Liver (tissue), 3 donors: Measurements from ENCODE around the gene STX5.

Source experiments
- FOXA1 ChIP-seq: IDR thresholded peaks from 2 replicates; pipeline ENCODE4 v1.6.1; 2016; ENCODE audit warnings: antibody characterized with exemption
- GABPA ChIP-seq, 2 donors: IDR thresholded peaks in 1 of 2; conservative IDR thresholded peaks in 1 of 2; 2 replicates each; pipeline ENCODE4 v1.6.1; 2016; ENCODE audit warnings: antibody characterized with exemption in 2 of 2, mild to moderate bottlenecking in 1 of 2, moderate library complexity in 1 of 2
- JUND ChIP-seq, 2 donors: IDR thresholded peaks; 2 replicates each; pipeline ENCODE4 v1.6.1; 2016; ENCODE audit warnings: antibody characterized with exemption in 2 of 2
- MAX ChIP-seq: IDR thresholded peaks from 2 replicates; pipeline ENCODE4 v1.6.1; 2016; ENCODE audit warnings: antibody characterized with exemption
- RAD21 ChIP-seq, 2 donors: IDR thresholded peaks; 2 replicates each; pipeline ENCODE4 v1.6.1; 2016; ENCODE audit warnings: antibody characterized with exemption in 2 of 2, mild to moderate bottlenecking in 2 of 2
- SP1 ChIP-seq: IDR thresholded peaks from 2 replicates; pipeline ENCODE4 v1.6.1; 2018; ENCODE audit warnings: antibody characterized with exemption, mild to moderate bottlenecking
- TAF1 ChIP-seq: conservative IDR thresholded peaks from 2 replicates; pipeline ENCODE4 v1.6.1; 2016; ENCODE audit warnings: antibody characterized with exemption, mild to moderate bottlenecking
- TF ChIP-seq, protein P1 (sequence below): fragments of 150-350 bp; IDR thresholded peaks from 2 replicates; pipeline ENCODE4 v1.5.1; 2017; ENCODE audit warnings: improper control_type of control experiment, low read depth, low read length; ENCODE audit not compliant: missing input control
- donor health status: healthy.
- donor health status: healthy.

DNA sequence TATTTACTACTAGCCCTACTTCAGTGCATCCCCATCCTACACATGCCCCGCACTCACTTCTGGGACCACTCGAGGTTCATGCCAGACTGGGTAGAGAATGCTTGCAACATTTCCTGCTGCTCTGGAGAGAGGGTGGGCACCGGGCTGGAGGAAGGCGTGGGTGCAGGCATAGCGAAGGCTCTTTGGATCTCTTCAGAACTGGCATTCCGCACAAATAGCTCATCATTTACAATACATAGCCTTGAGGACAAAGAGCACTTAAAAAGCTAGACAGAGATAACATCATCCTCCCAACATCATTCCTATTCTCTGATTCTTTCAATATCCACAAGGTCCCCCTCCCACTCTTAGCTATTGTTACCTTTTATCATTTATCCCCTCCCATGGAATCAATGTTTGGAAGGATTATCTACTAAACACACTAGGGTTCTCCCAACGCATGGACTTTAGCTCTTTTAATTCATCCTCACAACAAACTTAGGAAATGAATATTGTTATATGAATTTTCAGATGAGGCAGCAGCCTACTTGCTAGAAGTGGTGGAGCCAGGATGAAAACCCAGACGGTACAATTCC, 37.6 kb downstream of the STX5 start:
- TF ChIP-seq SP1: no peak
- TF ChIP-seq, protein P1, sequence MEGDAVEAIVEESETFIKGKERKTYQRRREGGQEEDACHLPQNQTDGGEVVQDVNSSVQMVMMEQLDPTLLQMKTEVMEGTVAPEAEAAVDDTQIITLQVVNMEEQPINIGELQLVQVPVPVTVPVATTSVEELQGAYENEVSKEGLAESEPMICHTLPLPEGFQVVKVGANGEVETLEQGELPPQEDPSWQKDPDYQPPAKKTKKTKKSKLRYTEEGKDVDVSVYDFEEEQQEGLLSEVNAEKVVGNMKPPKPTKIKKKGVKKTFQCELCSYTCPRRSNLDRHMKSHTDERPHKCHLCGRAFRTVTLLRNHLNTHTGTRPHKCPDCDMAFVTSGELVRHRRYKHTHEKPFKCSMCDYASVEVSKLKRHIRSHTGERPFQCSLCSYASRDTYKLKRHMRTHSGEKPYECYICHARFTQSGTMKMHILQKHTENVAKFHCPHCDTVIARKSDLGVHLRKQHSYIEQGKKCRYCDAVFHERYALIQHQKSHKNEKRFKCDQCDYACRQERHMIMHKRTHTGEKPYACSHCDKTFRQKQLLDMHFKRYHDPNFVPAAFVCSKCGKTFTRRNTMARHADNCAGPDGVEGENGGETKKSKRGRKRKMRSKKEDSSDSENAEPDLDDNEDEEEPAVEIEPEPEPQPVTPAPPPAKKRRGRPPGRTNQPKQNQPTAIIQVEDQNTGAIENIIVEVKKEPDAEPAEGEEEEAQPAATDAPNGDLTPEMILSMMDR: no peak
- TF ChIP-seq FOXA1: no peak
- TF ChIP-seq RAD21 (IDR thresholded peaks at IDR 0.05): no peak
- no peak for TF ChIP-seq GABPA (IDR thresholded peaks at IDR 0.05 in 1 of 2, conservative IDR thresholded peaks at IDR 0.05 in 1 of 2)
- TF ChIP-seq TAF1: no peak
- no peak for TF ChIP-seq MAX
- no peak for TF ChIP-seq JUND (IDR thresholded peaks at IDR 0.05)
